GM23248 (cell line): ENCODE measurements around the gene DDN.

Experiments used
- EZH2 ChIP-seq: fragments of 200-600 bp; sonication (generic); IDR thresholded peaks from 2 replicates; pipeline ENCODE4 v1.6.1; 2018; ENCODE audit warnings: antibody characterized with exemption, mild to moderate bottlenecking; ENCODE audit not compliant: insufficient read depth, poor library complexity, severe bottlenecking
- EZH2phosphoT487 ChIP-seq: fragments of 200-600 bp; sonication (generic); IDR thresholded peaks from 2 replicates; pipeline ENCODE4 v1.6.1; 2018; ENCODE audit warnings: antibody characterized with exemption, moderate library complexity, mild to moderate bottlenecking, low read depth; ENCODE audit not compliant: insufficient read depth

GRCh38 chr12:49014547-49014946, 15.4 kb upstream of the DDN start:
- no peak for TF ChIP-seq EZH2phosphoT487
- no peak for TF ChIP-seq EZH2
